ENCODE measurements around the gene ADAMTS10.
"Not testable (repeated sequence)": the region's sequence is repeated elsewhere in the genome, so short reads cannot be mapped to it uniquely, and the experiment has no call there.

Gene ADAMTS10

GRCh38 chr19:8596168-8596567 is 14.3 kb downstream of the ADAMTS10 start:
- in situ Hi-C loops (cut with MboI; ENCODE audit: low sequenced_read_pairs) = loop anchor here (25.0 kb wide), 1 partner anchor 234 kb away; the partner anchor contains the start of gene ANGPTL4

DNA sequence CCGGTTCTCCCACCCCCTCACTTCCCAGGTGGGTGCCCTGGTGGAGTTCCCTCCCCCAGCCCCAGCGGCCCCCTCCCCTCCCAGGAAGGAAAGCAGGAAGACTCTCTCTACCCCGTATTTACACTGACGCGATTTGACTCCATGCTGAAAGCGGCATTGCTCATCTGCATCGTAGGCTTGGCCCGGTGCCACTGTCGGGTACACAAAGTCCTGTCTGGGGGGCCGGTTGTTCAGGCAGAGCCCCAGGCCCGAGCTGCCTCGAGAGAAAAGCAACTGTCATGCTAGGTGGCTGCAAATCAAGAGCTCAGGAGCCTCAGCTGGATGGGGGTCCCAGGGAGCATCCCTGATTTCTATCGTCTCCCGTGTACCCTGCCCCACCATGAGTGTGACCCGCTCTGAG is 14.9 kb downstream of the ADAMTS10 start:
- in situ Hi-C loops (cut with MboI; ENCODE audit: low sequenced_read_pairs) = loop anchor here (25.0 kb wide), 1 partner anchor 233 kb away; the partner anchor contains the start of gene ANGPTL4

DNA sequence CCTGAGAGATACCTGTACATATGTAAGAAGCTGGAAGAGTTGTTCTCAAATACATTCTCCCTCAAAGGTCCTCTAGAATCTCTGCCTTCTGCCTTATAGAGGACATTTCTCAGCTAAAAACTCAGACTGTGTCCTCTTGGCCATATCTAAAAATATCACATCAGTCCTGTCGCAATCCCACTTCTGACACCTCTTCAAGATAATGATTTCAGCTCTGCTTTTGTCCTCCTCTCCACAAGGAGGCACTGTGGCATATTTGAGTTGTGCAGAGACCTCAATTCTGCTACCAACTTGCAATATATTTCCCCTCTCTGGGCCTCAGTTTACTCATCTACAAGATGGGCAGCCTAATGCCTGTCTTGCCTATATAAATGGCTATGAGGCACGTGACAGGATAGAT is 16.6 kb downstream of the ADAMTS10 start:
- in situ Hi-C loops (cut with MboI; ENCODE audit: low sequenced_read_pairs) = loop anchor here (25.0 kb wide), 1 partner anchor 232 kb away; the partner anchor contains the start of gene ANGPTL4

- in situ Hi-C loops (cut with MboI; ENCODE audit: low sequenced_read_pairs) = loop anchor here (25.0 kb wide), 1 partner anchor 230 kb away; the partner anchor contains the start of gene ANGPTL4
These were observed 18.1 kb downstream of the ADAMTS10 start for GRCh38 chr19:8592231-8593009.

DNA sequence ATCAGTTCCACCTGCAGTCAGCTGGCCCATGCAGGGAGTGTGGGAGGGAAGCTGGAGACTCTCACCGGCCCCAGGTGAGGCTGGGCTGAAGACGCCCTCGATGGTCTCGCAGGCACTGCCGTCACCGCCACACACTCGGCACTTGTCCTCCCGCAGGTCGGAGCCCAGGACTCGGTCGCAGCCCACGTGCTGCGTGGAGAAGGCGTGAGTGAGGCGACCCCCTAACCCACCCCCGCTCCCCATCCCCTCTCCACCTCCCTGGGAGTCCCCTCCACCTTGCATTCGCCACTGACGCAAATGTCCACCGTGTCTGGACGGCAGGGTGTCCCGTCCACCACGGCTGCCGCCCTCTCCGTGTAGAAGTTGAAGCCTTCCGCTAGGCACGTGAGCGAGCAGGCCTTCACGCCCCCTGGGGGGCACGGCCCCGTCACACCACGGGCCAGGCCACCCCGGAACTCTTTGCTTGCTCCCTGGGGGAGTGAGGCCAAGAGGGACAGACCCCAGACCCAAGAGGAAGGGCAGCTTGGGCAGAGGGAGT is 21.3 kb downstream of the ADAMTS10 start:
- in situ Hi-C loops (cut with MboI; ENCODE audit: low sequenced_read_pairs) = loop anchor here (25.0 kb wide), 1 partner anchor 227 kb away; the partner anchor contains the start of gene ANGPTL4

DNA sequence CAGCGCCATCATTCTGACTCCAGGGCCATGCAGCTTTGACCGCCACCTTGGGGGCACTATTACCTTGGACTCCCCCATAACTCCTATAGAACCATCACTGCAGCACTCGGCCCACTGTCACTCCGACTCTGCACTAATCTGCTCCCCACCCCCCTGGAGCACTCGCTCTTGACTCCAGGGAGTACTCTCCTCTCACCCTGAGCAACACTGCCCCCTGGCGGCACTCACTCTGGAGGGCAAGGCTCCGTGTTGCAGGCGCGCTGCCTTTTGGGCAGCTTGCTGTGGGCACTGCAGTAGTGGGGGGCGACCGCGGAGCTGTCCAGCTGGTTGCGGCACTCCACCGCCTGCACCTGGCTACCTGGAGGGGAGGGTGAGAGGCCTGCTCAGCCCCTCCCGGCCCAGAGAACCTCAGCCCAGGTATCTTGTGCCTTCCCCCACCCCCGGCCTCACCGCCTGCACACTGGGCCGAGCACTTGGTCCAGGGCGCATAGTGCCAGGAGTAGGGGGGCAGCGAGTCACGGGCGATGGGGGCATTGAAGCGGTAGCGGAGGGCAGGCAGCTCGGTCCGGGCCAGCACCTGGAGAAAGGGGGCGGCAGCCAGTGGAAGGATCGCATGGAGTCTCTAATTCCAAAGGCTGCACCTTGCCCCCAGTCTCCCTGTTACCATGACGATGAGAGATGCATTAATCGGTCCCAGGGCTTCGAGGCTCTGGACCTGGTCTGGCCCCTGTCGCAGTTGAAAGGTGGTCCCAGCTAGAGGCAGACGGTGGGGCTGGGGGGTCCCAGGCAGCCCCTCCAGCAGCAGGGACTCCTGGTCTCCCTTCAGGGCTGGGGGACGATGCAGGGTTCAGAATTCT is 24.4 kb downstream of the ADAMTS10 start:
- in situ Hi-C loops (cut with MboI; ENCODE audit: low sequenced_read_pairs) = loop anchor here (25.0 kb wide), 1 partner anchor 224 kb away; the partner anchor contains the start of gene ANGPTL4

GRCh38 chr19:8584965-8585893 is 25.3 kb downstream of the ADAMTS10 start:
- in situ Hi-C loops (cut with MboI; ENCODE audit: low sequenced_read_pairs) = loop anchor here (25.0 kb wide), 1 partner anchor 223 kb away; the partner anchor contains the start of gene ANGPTL4

DNA sequence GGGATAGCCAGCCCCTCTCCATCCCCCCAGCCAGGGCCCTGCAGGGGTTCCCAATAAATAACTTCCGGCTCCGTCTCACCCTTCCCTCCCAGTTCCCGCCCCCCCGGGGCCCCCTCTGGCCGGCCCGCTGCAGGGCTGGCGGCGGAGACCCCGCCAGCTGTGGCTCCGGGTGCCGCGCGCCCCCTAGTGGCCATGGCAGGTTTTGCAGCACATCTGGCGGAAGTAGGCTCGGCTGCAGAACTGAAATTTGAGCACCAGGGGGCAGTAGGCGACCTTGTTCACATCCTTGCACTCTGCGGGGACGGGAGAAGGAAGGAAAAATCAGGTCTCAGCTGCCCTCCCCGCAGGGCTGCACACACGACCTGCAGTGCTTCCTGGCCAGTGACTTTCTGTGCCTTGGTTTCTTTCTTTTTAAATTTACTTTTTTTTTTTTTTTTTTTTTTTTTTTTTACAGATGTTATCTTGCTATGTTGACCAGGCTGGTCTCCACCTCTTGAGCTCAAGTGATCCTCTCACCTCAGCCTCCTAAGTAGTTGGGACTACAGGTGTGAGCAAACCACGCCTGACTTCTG is 29.7 kb downstream of the ADAMTS10 start:
- in situ Hi-C loops (cut with MboI; ENCODE audit: low sequenced_read_pairs) = loop anchor here (25.0 kb wide), 1 partner anchor 218 kb away; the partner anchor contains the start of gene ANGPTL4

GRCh38 chr19:8578642-8579265 is 31.8 kb downstream of the ADAMTS10 start:
- in situ Hi-C loops (cut with MboI; ENCODE audit: low sequenced_read_pairs) = loop anchor here (25.0 kb wide), 1 partner anchor 216 kb away; the partner anchor contains the start of gene ANGPTL4

DNA sequence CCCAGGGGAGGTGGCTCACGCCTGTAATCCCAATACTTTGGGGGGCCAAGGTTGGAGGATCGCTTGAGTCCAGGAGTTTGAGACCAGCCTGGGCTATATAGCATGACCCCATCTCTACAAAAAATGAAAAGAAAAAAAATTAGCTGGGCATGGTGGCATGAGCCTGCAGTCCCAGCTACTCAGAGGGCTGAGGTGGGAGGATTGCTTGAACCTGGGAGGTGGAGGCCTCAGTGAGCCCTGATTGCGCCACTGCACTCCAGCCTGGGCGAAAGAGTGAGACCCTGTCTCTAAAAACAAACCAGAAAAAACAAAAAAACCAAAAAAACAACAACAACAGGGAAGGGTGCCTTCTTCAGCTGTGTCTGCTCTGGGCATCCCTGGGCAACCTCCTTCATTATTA is 32.8 kb downstream of the ADAMTS10 start:
- in situ Hi-C loops (cut with MboI; ENCODE audit: low sequenced_read_pairs) = loop anchor here (25.0 kb wide), 1 partner anchor 215 kb away; the partner anchor contains the start of gene ANGPTL4

DNA sequence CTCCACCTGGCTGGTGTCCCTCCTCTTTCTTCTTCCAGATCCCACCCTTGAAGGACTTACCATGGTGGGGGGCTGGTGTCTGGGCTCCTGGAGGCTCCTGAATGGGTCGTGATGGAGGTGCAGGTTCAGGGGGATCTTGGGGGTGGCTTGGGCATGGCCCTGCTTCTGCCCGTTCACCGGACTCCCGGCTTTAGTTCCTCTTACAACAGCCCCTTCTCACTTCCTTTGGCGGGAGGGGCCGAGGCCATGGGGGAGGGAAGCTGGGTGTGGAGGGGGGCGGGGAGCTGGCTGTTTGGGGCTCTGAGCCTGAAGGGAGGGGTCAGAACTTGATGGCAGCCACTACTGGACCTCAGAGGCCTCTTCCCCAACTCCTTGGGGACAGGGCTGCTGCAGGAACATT is 33.3 kb downstream of the ADAMTS10 start, which contains the start of gene MYO1F:
Gene MYO1F (minus strand): TSS at position 196 of the 400 bp plus-strand sequence. CDS start 133 bp downstream, at position 63.
- in situ Hi-C loops (cut with MboI; ENCODE audit: low sequenced_read_pairs) = loop anchor here (25.0 kb wide), 1 partner anchor 215 kb away; the partner anchor contains the start of gene ANGPTL4

DNA sequence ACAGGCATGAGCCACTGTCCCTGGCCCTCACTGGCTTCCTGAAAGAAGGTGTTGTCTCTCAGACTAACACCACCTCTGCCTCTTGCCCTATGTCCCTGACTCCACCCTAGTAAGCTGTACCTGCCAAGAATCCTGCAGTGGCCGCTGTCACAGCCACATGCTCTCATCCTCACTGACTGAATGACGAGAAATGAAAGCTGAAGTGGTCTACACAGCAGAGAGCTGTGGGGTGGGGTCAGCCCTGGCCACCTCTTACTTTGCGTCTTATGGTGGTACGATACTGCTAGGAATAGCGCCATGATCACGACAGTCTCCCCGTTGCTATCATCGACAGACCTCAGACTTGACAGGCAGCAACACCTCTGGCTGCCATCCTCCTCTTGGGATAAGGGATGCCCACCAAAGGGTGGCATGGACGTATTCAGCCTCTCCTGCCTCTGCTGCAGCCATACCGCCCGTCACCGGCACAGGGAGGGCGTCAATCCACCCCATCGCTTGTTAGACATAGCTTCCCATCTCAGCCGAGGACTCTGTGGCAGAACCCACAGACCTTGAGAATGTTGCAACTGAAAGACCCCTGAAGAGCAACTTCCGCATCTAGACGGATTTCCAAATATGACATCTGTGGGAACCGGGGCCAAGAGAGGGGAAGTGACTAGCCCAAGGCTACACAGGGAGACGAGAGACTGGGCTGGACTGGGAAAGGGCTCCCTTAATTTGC is 34.1 kb downstream of the ADAMTS10 start:
- in situ Hi-C loops (cut with MboI; ENCODE audit: low sequenced_read_pairs) = loop anchor here (25.0 kb wide), 1 partner anchor 214 kb away; the partner anchor contains the start of gene ANGPTL4

DNA sequence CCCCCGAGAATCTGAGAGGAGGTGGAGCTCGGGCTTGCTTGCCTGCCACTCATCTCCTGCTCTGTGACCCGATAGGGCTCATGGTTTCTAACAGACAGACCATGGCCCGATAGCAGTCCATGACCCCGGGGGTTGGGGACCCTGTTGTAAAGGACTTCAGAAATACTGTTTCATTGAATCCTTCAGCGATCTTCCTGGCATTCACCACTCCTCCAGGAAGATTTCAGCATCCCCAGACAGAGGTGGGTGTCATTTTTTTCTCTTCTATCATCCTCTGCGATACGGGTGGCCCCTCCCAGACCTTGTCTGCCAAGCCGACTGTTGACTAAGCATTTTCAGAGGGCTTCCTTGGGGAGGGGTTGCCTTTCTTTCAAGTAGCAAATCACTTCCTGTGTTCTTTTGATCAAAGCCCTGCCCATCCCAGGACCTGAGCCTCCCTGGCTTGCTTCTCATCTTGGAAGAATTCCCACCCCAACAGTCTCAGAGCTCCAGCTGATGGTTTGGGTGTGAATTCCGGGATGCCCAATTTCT is 35.0 kb downstream of the ADAMTS10 start:
- in situ Hi-C loops (cut with MboI; ENCODE audit: low sequenced_read_pairs) = loop anchor here (25.0 kb wide), 1 partner anchor 213 kb away; the partner anchor contains the start of gene ANGPTL4

- in situ Hi-C loops (cut with MboI; ENCODE audit: low sequenced_read_pairs) = not testable (repeated sequence)
These were observed 35.9 kb downstream of the ADAMTS10 start for GRCh38 chr19:8574619-8574922.

DNA sequence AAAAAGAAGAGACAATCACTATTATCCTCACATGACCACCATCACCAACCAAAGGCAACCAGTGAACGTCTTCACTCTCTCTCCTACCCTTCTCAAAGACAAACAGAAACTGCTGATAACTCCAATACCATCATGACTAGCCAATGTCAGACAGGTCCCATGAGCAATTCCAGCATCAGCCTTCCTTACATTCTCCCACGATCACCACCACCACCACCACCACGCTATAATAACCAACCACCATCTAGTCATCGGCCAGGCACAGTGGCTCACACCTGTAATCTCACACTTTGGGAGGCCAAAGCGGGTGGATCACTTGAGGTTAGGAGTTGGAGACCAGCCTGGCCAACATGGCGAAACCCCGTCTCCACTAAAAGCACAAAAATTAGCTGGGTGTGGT is 37.2 kb downstream of the ADAMTS10 start:
- in situ Hi-C loops (cut with MboI; ENCODE audit: low sequenced_read_pairs) = no loop called here

GRCh38 chr19:8571006-8571411 is 39.5 kb downstream of the ADAMTS10 start:
- in situ Hi-C loops (cut with MboI; ENCODE audit: low sequenced_read_pairs) = no loop called here

DNA sequence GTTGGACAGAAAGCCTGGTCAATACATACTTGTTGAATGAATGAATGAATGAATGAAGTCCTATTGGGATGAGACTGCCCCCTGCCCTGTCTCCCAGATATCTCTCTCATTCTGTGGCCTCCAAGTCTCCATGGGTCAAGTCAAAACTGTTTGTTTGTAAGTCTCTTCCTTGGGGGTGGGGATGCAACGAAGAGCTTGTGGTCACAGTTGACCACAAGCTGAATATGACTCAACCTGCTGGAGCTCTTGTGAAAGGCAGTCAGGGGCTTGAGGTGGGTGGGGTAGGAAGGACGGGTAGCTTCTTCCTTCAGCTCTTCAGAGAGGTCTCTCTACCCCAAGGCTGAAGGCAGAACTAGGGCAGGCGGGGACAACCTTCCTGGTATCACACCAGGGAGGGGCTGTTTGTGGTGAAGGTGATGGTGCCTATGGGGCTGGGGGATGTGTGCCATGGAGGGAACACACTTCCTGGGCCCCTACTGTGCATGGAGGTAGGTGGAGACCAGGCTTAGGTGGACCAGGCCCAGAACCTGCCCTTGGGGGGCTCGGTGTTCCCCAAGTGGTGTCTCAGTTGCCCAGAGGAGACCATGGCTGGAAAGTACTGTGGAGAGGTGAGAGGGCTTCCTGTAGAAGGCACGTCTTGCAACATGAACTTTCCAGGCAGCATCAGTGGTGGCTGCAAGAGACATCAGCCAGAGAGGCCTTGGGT is 41.3 kb downstream of the ADAMTS10 start:
- in situ Hi-C loops (cut with MboI; ENCODE audit: low sequenced_read_pairs) = no loop called here

All from HL-60/S4 (cell line).